Measurements from ENCODE around the gene CCT8L2.
"Not testable (repeated sequence)": the region's sequence is repeated elsewhere in the genome, so short reads cannot be mapped to it uniquely, and the experiment has no call there.

CCT8L2 gene, protein sequence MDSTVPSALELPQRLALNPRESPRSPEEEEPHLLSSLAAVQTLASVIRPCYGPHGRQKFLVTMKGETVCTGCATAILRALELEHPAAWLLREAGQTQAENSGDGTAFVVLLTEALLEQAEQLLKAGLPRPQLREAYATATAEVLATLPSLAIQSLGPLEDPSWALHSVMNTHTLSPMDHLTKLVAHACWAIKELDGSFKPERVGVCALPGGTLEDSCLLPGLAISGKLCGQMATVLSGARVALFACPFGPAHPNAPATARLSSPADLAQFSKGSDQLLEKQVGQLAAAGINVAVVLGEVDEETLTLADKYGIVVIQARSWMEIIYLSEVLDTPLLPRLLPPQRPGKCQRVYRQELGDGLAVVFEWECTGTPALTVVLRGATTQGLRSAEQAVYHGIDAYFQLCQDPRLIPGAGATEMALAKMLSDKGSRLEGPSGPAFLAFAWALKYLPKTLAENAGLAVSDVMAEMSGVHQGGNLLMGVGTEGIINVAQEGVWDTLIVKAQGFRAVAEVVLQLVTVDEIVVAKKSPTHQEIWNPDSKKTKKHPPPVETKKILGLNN

DNA sequence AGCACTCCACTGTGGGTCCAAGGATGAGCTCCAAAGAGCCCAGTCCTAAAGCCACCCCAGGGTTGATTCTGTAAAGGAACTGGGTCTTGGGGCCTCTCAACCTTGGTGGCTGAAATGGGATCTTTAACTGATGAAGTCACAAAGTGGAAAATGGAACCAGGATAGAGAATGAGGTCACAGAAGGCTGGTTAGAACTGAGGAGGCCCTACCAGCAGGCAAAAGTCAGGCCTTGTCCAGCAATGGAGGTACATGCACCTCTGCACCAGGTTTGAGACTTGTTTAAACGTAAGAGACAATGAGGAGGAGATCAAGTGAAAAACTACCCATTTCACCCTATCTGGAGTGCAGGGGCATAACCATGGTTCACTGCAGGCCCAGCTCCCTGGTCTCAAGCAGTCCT is at the start of gene CCT8L2:
CCT8L2 (minus strand) TSS at position 101 of the 400 bp plus-strand sequence. CDS start 260 bp downstream, outside the sequence.
- DNase-seq (ENCODE audit: low read depth); in situ Hi-C loops (cut with HindIII; ENCODE audit: low sequenced_read_pairs); H3K4me3 ChIP-seq (ENCODE audit: low read depth, low read length): not testable (repeated sequence)

GRCh38 chr22:16635442-16635841 is 42.8 kb upstream of the CCT8L2 start:
- in situ Hi-C loops (cut with HindIII; ENCODE audit: low sequenced_read_pairs) = not testable (repeated sequence)

GRCh38 chr22:16634092-16634491 is 41.5 kb upstream of the CCT8L2 start:
- H3K4me3 ChIP-seq (ENCODE audit: low read depth, low read length); in situ Hi-C loops (cut with HindIII; ENCODE audit: low sequenced_read_pairs); DNase-seq (ENCODE audit: low read depth): not testable (repeated sequence)

More at GRCh38 chr22:16635442-16635841, 42.8 kb upstream of the CCT8L2 start:
- not testable (repeated sequence) for DNase-seq (ENCODE audit: low read depth); H3K4me3 ChIP-seq (ENCODE audit: low read depth, low read length)

GRCh38 chr22:16628476-16628875 is 35.9 kb upstream of the CCT8L2 start:
- in situ Hi-C loops (cut with HindIII; ENCODE audit: low sequenced_read_pairs); H3K4me3 ChIP-seq (ENCODE audit: low read depth, low read length); DNase-seq (ENCODE audit: low read depth): not testable (repeated sequence)

DNA sequence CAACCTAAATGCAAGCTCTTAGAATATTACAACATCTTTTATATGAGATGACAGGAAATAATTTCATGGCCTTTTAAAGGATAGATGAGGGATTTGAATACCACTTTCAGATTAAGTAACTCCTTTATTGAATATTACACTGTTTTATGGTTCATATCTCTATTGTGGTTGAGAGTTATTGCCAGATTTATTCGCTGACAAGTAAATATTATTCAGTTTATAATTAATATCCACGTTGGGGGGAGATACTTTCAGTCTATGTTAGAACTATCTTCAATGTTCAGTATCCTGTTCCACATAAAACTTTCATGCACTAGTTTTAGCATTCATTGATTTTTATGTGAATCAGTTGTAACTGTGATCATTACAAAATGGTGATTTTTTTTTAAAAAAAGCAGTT is 32.4 kb upstream of the CCT8L2 start:
- in situ Hi-C loops (cut with HindIII; ENCODE audit: low sequenced_read_pairs) = not testable (repeated sequence)

DNA sequence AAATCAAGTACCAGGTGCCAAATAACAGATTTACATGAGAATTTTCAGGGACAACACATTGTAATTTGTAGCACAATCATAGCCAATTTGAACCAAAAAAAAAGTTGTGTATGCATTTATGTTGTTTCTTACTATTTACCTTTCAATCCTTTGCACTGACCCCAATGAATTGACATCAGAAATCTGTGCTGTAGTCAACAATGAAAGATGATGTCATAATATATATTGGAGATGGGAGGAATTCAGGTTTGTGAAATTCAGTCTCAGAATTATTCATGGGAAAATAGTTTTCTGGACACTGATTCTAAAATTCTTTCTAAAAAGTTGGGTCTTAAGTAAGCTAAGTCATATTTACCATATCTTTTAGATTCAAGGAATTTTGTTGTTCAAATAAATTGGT is 31.0 kb upstream of the CCT8L2 start:
- in situ Hi-C loops (cut with HindIII; ENCODE audit: low sequenced_read_pairs); H3K4me3 ChIP-seq (ENCODE audit: low read depth, low read length); DNase-seq (ENCODE audit: low read depth): not testable (repeated sequence)

More for the DNA sequence above, 32.4 kb upstream of the CCT8L2 start:
- H3K4me3 ChIP-seq (ENCODE audit: low read depth, low read length); DNase-seq (ENCODE audit: low read depth): not testable (repeated sequence)

- DNase-seq (ENCODE audit: low read depth); H3K4me3 ChIP-seq (ENCODE audit: low read depth, low read length); in situ Hi-C loops (cut with HindIII; ENCODE audit: low sequenced_read_pairs): not testable (repeated sequence)
These were observed 24.9 kb upstream of the CCT8L2 start for GRCh38 chr22:16617516-16617915.

DNA sequence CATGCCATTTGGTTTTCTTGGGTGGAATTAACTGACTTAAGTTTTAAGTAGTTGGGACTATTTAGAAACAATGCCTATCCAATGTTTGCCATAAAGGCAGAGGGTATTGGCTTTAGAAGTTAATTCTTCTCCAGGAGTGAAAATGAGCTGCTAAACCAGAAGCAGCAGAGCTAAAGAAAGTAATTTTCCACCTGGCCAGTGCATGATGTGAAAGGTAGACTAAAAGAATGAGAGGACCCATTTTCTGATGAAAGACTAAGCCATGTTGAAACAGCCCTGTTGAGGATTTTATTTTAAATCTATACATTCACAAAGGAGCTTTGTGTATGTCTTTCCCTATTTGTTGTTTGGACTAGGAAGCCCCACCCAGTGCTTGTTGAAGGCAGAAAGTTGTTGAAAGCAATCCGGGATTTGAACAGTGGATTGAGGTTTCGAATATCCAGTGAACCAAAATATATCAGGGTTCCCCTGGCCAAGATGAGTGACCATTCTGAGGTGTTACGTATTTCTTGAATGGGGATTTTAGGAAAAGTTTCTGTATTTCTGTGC is 23.9 kb upstream of the CCT8L2 start:
- H3K4me3 ChIP-seq (ENCODE audit: low read depth, low read length); DNase-seq (ENCODE audit: low read depth); in situ Hi-C loops (cut with HindIII; ENCODE audit: low sequenced_read_pairs): not testable (repeated sequence)

DNA sequence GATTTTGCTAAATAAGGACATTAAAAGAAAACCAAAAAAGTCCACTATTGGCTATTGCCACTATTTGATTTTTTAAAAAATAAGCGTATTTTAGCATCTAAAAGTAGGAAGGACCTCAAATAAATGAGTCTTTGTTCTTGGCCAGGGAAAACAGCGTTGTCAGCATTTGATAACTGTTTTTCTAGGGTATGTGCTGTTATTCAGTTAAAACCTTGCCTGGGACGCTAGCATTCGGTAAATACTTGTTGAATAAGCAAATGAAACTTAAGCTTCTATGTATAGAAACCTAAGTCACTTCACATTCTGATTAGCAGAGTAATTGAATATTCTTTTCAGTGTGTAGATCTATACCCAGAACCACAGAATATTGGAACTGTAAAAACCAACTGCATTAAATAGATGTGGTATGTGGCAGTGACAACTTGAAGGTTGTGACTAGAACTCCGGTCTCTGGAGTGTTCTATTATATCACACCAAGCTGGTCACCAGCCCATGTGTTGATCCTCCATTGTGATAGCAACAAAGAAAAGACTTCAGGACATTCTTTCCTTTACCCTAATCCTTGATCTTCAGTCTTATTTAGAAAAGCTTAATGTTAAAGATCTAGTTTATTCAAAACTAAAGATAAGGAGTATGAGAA is 23.1 kb upstream of the CCT8L2 start:
- in situ Hi-C loops (cut with HindIII; ENCODE audit: low sequenced_read_pairs); H3K4me3 ChIP-seq (ENCODE audit: low read depth, low read length); DNase-seq (ENCODE audit: low read depth): not testable (repeated sequence)

GRCh38 chr22:16609548-16610261 is 17.1 kb upstream of the CCT8L2 start:
- H3K4me3 ChIP-seq (ENCODE audit: low read depth, low read length) = no peak overlapping the region
- no peak for DNase-seq (ENCODE audit: low read depth)
- in situ Hi-C loops (cut with HindIII; ENCODE audit: low sequenced_read_pairs) = no loop called here
- TF ChIP-seq, protein P1, sequence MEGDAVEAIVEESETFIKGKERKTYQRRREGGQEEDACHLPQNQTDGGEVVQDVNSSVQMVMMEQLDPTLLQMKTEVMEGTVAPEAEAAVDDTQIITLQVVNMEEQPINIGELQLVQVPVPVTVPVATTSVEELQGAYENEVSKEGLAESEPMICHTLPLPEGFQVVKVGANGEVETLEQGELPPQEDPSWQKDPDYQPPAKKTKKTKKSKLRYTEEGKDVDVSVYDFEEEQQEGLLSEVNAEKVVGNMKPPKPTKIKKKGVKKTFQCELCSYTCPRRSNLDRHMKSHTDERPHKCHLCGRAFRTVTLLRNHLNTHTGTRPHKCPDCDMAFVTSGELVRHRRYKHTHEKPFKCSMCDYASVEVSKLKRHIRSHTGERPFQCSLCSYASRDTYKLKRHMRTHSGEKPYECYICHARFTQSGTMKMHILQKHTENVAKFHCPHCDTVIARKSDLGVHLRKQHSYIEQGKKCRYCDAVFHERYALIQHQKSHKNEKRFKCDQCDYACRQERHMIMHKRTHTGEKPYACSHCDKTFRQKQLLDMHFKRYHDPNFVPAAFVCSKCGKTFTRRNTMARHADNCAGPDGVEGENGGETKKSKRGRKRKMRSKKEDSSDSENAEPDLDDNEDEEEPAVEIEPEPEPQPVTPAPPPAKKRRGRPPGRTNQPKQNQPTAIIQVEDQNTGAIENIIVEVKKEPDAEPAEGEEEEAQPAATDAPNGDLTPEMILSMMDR (IDR thresholded peaks at IDR 0.05; ENCODE audit: low read depth, low read length, missing control alignments) = no peak

- TF ChIP-seq, protein P1 (IDR thresholded peaks at IDR 0.05; ENCODE audit: low read depth, low read length, missing control alignments) = no peak
- in situ Hi-C loops (cut with HindIII; ENCODE audit: low sequenced_read_pairs) = no loop called here
- DNase-seq (ENCODE audit: low read depth) = no peak
- no peak overlapping the region for H3K4me3 ChIP-seq (ENCODE audit: low read depth, low read length)
These were observed 16.3 kb upstream of the CCT8L2 start for GRCh38 chr22:16608931-16609330.

GRCh38 chr22:16604257-16604998 is 11.8 kb upstream of the CCT8L2 start:
- in situ Hi-C loops (cut with HindIII; ENCODE audit: low sequenced_read_pairs); H3K4me3 ChIP-seq (ENCODE audit: low read depth, low read length); DNase-seq (ENCODE audit: low read depth): not testable (repeated sequence)

DNA sequence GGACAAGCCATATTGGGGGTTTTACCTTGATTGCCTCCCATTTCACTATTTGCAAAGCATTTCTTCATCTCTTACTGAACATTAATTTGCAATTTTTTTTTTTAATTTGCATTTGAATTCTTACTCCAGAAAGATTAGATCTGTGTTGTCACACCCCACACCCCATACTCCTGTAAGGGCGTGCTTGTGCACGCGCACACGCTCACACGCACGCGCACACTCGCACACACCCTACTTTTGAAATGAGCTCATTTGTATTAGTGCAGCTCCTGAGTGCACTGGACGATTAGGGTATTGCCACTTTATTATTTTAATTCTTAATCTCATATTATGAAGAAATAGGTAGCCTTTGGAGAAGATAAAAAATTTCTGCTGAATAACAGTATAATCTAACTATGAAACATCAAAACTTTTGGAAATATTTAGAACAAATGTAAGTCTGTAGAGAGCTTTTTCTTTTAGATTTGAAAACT is 11.2 kb upstream of the CCT8L2 start:
- DNase-seq (ENCODE audit: low read depth); H3K4me3 ChIP-seq (ENCODE audit: low read depth, low read length); in situ Hi-C loops (cut with HindIII; ENCODE audit: low sequenced_read_pairs): not testable (repeated sequence)
